Nephron progenitor cell (in vitro differentiated cells): ENCODE data around the gene TAPBP.
"Not testable (repeated sequence)": the region's sequence is repeated elsewhere in the genome, so short reads cannot be mapped to it uniquely, and the experiment has no call there.

ENCODE experiments used
- DNase-seq: peaks from one replicate; pipeline ENCODE4 v3.0.0; 2021
- H3K27ac Mint-ChIP-seq: 2 replicates; pipeline ENCODE4 v1.8.0; 2021; ENCODE audit warnings: mild to moderate bottlenecking, moderate library complexity, mixed read lengths
- H3K27me3 Mint-ChIP-seq: 2 replicates; pipeline ENCODE4 v1.8.0; 2021; ENCODE audit warnings: mild to moderate bottlenecking, low read depth, mixed read lengths; ENCODE audit not compliant: poor library complexity
- H3K36me3 Mint-ChIP-seq: 2 replicates; pipeline ENCODE4 v1.8.0; 2021; ENCODE audit warnings: low read depth, mixed read lengths
- H3K4me1 Mint-ChIP-seq: 2 replicates; pipeline ENCODE4 v1.8.0; 2021; ENCODE audit warnings: mixed read lengths
- H3K4me3 Mint-ChIP-seq: 2 replicates; pipeline ENCODE4 v1.8.0; 2021; ENCODE audit warnings: mild to moderate bottlenecking, moderate library complexity, mixed read lengths
- H3K9me3 Mint-ChIP-seq: 2 replicates; pipeline ENCODE4 v1.8.0; 2021; ENCODE audit warnings: mild to moderate bottlenecking, moderate library complexity, mixed read lengths
- TF ChIP-seq, protein P1 (sequence below): fragments of 200-600 bp; sonication (generic); IDR thresholded peaks from 2 replicates; pipeline ENCODE4 v1.5.0; 2021; ENCODE audit warnings: antibody characterized with exemption

The TAPBP gene

DNA sequence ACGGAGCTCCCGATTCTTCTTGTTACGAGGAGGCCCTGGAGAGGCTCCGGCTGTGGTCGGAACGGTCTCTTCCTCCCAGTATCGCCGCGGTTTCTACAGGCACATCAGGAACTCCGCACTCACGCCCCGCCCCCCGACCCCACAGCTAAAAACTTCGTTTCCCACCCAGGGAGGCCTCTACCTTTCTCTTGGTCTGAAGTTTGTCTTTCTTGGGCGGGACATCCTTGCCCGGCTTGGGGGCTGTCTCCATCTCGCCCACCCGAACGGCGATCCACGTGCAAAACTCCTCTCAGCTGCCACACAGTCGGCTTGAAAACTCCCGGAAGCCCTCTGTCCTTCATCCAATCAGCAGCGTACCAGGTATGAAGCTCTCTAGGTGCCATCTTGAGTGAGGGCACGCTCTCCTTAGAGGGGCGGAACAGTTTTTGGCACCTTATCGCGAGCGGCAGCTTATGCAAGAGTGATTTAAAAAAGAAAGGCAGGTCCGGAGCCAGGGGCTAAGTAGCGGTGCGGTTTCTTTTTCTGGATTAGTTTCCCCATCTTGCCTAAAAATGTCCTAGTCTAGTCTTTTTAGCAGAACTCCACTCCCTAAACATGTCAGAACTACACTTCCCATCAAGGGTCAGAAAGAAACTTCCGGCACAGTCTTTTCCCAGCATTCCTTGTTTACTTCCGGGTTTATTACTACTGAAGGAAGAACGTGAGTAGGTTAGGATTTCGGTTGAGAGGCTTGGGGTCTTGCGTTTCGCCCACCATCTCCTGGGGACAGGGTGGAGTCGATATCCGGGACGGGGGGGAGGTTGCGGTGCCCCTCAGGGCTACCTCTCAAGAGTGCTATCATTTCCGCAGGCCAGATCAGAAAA is 24.7 kb downstream of the TAPBP start, which contains the start of the genes PFDN6 and WDR46:
Gene PFDN6, plus strand, starts transcription at position 681 of the 863 bp plus-strand sequence. CDS start 256 bp downstream, outside the sequence.
Gene WDR46, minus strand, starts transcription at position 319 of the 863 bp plus-strand sequence. Its CDS starts 69 bp downstream, at position 250.
- peaks cover 29% of the 10 kb centered on the region for H3K36me3 Mint-ChIP-seq
- H3K27ac Mint-ChIP-seq, result peak within 1 kb of the TSS; percentile 69
- peaks cover 2% of the 10 kb centered on the region for H3K27me3 Mint-ChIP-seq
- TF ChIP-seq, protein P1, sequence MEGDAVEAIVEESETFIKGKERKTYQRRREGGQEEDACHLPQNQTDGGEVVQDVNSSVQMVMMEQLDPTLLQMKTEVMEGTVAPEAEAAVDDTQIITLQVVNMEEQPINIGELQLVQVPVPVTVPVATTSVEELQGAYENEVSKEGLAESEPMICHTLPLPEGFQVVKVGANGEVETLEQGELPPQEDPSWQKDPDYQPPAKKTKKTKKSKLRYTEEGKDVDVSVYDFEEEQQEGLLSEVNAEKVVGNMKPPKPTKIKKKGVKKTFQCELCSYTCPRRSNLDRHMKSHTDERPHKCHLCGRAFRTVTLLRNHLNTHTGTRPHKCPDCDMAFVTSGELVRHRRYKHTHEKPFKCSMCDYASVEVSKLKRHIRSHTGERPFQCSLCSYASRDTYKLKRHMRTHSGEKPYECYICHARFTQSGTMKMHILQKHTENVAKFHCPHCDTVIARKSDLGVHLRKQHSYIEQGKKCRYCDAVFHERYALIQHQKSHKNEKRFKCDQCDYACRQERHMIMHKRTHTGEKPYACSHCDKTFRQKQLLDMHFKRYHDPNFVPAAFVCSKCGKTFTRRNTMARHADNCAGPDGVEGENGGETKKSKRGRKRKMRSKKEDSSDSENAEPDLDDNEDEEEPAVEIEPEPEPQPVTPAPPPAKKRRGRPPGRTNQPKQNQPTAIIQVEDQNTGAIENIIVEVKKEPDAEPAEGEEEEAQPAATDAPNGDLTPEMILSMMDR, result no peak
- peak; percentile 66 for DNase-seq
- H3K9me3 Mint-ChIP-seq, result no peaks in the 10 kb centered on the region
- H3K4me1 Mint-ChIP-seq, result peaks cover 49% of the 10 kb centered on the region
- peak within 1 kb of the TSS; percentile 98 for H3K4me3 Mint-ChIP-seq

DNA sequence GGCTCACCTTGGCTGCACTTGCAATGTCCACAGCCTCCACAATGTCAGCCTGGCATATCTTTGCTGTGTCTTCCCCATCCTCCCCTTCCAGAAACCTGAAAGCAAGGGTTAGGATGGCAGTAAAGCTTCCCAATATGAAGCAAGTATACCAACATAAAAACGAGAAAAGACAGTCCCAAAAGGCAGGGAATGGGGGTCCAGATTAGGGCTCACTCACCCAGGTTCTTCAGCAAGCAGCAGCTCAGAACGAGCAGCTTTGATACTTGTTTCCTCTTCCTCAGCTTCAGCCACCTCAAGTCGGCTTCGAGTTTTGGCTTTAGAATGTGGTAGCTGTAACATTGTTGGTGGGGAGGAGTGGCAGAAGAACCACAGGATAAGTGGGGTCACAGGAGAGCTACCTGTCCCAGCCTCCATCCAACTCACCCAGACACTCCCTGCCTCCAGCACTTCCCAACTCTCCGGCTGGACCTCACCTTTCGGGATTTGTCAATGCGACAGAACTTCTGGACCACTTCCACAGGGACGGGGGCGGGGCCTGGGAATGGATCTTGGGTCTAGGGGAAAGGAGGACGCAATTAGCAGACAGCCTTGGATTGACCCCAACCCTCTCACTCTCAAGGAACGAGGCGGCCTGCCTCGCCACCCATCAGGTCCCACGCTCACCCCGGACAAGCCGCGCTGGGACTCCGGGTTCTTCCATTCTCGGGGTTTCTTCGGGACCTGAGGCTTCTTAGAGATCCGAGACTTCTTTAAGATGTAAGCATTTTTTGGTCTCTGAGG is 25.5 kb downstream of the TAPBP start:
- peak overlapping the region; percentile 98 for H3K4me3 Mint-ChIP-seq
- no peak overlapping the region for H3K27ac Mint-ChIP-seq
- H3K27me3 Mint-ChIP-seq, result peaks cover 2% of the 10 kb centered on the region
- DNase-seq, result no peak
- H3K4me1 Mint-ChIP-seq, result peaks cover 49% of the 10 kb centered on the region
- TF ChIP-seq, protein P1, result no peak
- peaks cover 25% of the 10 kb centered on the region for H3K36me3 Mint-ChIP-seq
- no peaks in the 10 kb centered on the region for H3K9me3 Mint-ChIP-seq

DNA sequence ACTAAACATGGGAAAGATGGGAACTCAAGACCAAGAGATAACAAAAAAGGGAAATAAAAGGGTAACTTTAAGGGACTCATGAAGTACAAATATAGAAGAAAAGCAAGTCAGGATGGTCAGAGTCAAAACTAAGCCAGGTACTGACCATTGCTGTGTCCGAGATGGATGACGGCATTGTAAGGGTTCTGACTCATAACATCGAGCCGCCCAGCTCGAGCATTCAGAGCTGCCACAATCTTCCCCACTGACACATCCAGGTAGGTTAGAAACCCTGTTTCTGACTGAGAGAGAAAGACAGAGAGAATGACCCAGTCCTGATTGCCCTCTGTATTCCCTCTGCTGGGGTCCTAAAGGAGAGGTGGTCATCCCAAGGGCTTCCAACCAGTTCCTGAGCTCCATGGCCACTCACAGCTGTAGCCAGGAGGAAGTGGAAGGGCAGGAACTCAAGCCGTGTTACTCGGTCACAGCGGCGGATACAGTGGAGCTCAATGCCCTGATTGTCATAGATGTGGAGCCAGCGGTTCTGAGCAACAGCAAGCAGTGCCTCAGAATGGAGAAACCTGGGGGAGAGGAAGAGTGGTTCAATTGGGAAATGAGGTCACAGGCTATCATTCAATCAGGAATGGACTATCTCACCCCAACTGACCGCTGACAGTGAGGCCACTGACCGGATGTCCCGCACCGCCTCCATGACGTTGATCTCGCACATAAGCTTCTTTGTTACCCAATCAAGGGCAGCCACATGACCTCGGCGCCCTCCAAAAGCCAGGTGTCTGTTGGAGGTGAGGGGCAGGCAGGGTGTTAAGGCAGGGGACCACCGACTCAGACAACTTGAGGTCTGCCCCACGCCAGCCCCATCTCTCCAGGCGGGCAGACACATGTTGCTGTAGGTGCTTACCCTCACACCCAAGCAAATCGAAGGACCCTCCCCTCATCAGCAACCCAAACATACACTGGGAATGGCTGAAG is 26.6 kb downstream of the TAPBP start:
- no peak for DNase-seq
- H3K27me3 Mint-ChIP-seq, result peaks cover 2% of the 10 kb centered on the region
- H3K27ac Mint-ChIP-seq, result peak overlapping the region; percentile 5
- peaks cover 17% of the 10 kb centered on the region for H3K36me3 Mint-ChIP-seq
- peak overlapping the region; percentile 98 for H3K4me3 Mint-ChIP-seq
- no peaks in the 10 kb centered on the region for H3K9me3 Mint-ChIP-seq
- H3K4me1 Mint-ChIP-seq, result peaks cover 49% of the 10 kb centered on the region
- TF ChIP-seq, protein P1, result no peak

DNA sequence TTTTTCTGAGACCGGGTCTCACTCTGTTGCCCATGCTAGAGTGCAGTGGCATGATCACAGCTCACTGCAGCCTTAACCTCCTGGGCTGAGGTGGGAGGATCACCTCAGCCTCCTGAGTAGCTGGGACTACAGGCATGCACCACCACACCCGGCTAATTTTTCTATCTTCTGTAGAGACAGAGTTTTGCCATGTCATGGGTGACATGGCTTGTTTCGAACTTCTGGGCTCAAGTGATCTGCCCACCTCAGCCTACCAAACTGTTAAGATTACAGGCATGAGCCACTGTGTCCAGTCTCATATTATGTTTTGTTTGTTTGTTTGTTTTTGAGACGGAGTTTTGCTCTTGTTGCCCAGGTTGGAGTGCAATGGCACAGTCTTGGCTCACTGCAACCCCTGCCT is 28.7 kb downstream of the TAPBP start:
- H3K4me3 Mint-ChIP-seq, H3K27me3 Mint-ChIP-seq, H3K9me3 Mint-ChIP-seq, H3K27ac Mint-ChIP-seq, DNase-seq: not testable (repeated sequence)
- Mint-ChIP-seq H3K4me1 (peaks cover 49% of the 10 kb centered on the region), H3K36me3 (peaks cover 17% of the 10 kb centered on the region)

DNA sequence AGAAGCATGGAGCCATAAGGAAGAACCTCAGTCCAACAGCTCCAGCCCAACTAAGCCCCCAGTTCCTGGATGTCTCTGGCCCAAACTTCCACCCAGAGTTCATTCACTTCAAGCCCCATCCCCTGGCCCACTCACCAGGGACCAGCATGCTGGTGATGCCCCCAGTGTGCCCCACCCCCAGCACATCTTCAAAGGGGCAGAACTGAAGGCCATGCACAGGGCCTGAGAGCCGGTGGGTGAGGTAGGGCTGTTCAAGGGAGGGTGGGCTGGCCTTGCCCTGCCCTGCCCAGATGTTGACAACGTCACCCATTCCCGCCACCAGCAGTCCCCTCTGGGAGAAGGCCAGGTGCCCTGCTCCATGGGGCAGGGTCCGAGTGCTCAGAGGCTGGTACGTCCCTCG is 33.3 kb downstream of the TAPBP start:
- no peak overlapping the region for H3K4me3 Mint-ChIP-seq
- TF ChIP-seq, protein P1, result no peak
- DNase-seq, result no peak
- H3K27me3 Mint-ChIP-seq, result no peaks in the 10 kb centered on the region
- H3K27ac Mint-ChIP-seq, result no peak overlapping the region
- no peaks in the 10 kb centered on the region for H3K9me3 Mint-ChIP-seq
- H3K36me3 Mint-ChIP-seq, result peaks cover 9% of the 10 kb centered on the region
- H3K4me1 Mint-ChIP-seq, result peaks cover 41% of the 10 kb centered on the region
